ENCODE data around the gene KDM5B.
A peak's percentile ranks its signal among the peaks of the same experiment; 100 is the strongest.
"Not testable (repeated sequence)": the region's sequence is repeated elsewhere in the genome, so short reads cannot be mapped to it uniquely, and the experiment has no call there.

KDM5B gene

DNA sequence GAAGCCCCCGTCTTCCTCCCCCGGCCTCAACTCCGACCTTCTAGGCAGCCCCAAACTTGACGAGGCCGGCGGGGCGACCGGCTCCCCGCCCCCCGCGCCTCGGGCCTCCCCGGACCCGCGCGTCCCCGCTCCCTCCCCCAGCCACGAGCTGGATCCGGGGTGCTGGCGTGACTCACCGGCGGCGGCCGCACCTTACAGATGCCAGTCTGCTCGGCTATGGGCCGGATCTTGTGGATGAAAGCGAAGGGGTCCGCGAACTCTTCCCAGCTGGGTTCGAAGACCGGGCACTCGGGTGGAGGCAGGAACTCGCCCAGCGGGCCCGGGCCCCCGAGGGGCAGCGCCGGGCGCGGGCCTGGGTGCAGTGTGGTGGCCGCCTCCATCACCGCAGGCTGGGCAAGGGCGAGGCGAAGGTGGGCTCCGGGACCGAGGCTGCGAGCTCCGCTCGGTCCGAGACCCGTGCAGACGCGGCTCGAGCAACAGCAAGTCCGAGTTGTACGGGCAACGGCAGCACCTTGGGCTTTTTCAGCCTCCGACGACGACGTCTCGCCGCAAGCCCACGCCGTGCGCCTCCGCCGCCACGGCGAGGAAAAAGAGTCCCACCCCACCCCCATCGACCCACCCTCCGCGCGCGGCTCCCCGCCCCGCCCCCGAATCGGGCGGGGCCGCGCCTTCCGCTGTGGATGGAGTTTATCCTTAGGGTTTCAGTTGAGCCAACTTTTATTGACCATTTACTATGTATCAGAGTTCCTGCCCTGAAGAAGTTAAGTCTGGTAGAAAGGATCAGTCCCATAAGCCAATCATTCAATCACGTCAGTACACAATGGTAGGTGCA, at the start of gene KDM5B:
TSS of gene KDM5B (minus strand) at position 496 of the 832 bp plus-strand sequence. CDS start at position 380, 116 bp downstream.
- peak; percentile 87 for DNase-seq

DNA sequence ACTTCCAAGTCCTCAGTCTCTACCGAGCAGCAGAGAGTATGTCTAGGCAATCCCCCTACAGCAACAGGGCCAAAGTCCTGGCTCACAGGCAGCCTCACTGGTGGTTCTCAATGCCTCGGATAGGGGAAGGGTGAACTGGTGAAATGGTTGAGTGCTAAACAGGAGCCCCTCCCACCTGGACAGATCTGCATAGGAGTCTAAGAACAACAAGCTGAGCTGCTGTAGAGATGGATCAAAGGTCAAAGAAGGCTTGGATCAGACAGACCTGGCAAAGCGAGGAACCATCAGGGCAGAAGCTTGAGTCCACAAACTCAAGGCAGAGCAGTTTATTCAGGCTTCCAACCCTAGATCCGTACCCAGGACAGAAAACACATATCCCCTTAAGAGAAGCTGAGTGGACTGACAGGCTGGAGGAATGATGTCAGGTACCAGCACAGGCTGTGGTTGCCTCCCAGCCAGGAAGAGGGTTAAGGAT, 49.0 kb upstream of the KDM5B start:
- DNase-seq, result no peak

DNA sequence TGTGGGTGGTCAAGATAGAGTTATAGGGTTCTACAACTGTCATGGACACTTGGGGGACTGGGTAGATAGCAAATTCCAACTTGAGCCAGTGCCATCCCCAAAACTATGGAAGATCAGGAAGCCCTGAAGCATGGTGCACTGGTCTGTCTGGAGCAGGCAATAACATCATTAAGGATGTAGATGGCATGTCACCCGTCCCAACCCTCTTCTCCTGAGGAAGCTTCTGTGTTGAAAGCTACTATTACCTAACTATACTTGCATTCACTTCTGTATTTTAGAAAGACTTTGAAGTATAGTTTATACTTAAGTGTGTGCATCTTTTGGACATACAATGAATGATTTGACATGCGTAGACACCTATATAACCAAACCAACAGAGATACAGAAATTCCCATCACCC, 47.8 kb upstream of the KDM5B start:
- DNase-seq, result no peak

GRCh38 chr1:202854787-202855186, 46.6 kb upstream of the KDM5B start:
- DNase-seq, result no peak

GRCh38 chr1:202852163-202852904, 44.1 kb upstream of the KDM5B start:
- peak; percentile 34 for DNase-seq

GRCh38 chr1:202850593-202851362, 42.6 kb upstream of the KDM5B start:
- no peak for DNase-seq

DNA sequence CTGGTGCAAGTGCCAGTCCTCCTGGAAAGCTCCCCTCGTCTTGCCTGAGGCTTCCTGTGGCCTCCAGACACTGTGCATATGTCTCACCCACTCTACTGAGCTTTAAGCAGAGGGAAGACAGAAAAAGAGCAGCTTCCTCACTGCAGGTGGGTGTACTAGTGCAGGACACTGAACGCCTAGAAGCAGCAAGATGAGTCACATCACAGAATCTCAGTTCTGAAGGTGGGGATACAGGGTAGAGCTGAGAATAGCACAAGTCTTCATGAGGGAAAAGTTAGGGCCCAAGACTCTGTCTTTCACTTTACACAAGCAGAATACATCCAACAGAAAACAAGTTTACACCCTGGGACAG, 39.9 kb upstream of the KDM5B start:
- DNase-seq, result no peak

- DNase-seq, result no peak
These were observed 36.7 kb upstream of the KDM5B start for GRCh38 chr1:202844935-202845334.

- no peak for DNase-seq
These were observed 36.0 kb upstream of the KDM5B start for GRCh38 chr1:202844259-202844658.

DNA sequence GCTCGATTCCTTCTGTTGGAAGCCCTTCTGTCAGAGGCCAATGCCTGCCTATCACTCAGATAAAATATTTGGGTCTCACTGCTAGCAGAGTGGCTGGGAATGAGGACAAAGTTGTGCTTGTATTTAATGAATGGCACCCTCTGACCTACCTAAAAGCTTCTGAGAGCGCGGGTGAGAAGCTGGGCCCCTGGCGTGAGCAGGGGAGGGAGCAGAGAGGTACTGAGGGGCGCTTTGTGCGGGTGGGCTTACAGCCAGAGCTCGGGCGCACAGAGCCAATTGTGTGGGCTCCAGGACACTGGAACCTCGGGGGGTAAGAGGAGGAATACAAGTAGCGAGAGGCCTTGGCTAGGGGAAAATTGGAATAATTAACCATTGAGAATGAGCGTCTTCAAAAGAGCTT, 34.9 kb upstream of the KDM5B start:
- peak; percentile 60 for DNase-seq

DNA sequence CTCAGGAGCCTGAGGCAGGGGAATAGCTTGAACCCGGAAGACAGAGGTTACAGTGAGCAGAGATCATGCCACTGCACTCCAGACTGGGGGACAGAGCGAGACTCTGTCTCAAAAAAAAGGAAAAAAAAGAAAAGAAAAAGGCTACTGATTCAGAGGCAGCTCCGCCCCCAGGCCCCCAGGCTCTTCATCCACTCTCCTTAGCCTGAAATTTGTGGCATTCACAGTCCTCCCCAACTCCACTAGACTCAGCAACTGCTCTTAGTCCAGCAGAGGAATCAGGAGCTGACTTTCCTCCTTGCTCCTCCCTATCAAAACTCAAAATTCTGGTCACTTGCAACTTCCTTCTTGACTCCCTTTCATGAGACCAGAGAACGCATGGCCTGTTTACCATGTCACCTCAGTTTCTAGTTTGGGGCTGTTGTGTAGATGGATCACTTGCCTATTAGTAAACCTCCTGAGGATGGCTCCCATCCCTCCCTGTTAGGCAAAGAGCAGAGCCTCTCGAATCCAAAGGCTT, 29.6 kb upstream of the KDM5B start:
- no peak for DNase-seq

- no peak for DNase-seq
These were observed 28.6 kb upstream of the KDM5B start for GRCh38 chr1:202836623-202837403.

GRCh38 chr1:202835548-202836072, 27.4 kb upstream of the KDM5B start:
- DNase-seq, result no peak

DNA sequence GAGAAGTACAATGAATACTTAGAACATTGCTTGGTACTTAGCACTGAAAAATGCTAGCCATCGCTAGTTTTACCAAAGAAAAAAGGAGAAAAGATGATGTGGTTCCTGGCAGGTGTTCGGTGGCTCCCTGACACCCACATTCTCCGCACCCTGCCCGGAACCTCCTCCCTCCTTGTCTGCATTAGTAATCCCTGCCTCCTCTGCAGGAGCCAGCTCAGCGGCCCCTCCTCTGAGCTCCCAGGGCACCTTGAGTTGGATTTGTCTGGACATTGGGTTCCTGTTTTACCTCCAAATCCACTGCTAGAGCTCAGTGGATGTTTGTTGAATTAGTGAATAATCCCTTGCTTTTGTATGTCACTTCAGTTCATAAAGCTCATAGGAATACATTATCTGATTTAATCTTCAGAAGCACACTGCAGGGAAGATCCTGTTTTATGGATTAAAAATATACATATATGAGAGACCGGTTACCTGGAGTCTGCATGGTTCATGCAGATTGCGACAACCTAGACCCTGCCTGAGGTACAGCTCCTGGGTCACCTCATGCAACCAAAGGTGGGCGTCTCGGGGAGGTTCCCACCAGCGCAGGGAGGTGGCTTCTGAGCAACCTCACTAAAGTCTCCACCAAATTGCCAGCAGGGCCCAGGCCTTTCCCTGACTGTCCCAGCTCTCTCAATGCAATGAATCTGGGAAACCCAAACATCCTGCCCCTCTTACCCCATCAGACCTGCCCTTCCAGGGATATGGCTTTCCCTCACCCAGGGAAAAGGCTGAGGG, 26.7 kb upstream of the KDM5B start:
- DNase-seq, result no peak

DNA sequence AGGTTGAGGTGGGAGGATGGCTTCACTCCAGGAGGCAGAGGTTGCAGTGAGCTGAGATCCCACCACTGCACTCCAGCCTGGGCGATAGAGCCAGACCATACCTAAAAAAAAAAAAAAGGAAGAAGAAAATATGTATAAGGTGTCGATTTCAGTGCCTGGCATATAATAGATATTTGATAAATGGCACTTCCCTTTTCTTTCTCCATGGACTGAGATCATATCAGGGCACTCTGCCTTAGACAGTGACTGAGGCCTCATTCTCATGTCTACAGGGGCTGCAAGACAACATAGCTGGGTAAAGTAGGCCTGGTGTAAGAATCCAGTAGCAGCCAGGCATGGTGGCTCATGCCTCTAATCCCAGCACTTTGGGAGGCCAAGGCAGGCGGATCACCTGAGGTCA, 23.7 kb upstream of the KDM5B start:
- DNase-seq, result no peak

DNA sequence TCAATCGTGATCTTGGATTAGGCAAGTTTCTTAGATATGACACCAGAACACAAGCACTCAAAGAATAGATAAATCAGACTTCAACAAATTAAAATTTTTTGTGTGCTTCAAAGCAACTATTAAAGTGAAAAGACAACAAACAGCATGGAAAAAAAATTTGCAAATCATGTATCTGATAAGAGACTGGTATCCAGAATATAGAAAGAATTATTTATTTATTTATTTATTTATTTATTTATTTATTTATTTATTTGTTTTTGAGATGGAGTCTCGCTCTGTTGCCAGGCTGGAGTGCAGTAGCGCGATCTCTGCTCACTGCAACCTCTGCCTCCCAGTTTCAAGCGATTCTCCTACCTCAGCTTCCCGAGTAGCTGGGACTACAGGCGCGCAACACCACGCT, 21.0 kb upstream of the KDM5B start:
- DNase-seq, result not testable (repeated sequence)

DNA sequence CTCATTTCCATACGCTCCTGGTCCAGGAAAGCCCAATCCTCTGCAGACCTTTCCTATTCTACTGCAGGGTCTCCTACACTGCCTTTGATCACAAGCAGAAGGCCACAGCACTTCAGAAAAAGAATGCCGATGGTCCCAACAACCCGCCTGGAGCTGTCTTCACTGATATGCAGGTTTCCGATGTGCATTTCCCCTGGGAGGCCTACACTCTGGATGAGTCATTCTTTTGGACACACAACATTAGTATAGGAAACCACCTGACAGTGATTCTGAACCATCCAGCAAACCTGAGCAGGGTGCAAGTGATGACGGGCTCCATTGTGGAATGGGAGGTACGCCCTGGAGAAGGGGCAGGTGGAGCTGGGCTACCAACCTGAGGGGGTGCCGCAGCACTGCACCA, 17.5 kb upstream of the KDM5B start:
- no peak for DNase-seq

DNA sequence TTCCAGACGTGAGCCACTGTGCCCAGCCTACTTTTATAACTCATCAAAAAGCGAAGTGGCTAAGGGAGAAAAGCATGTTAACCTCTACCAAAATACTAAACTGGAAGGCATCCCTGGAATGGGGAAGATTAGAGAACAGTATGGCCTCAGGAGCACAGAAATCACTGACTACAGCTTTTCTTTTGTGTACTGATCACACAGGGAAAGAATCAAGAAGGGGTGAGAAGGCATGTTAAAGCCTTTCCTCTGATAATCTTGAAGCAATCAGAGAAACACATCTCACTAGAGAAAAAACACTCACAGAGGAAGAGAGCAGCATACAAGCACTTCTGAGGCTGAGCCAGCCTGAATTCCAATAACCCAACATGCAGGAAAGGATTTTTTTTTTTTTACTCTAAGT, 13.2 kb upstream of the KDM5B start:
- no peak for DNase-seq

GRCh38 chr1:202818819-202819218, 10.6 kb upstream of the KDM5B start:
- DNase-seq, result no peak

DNA sequence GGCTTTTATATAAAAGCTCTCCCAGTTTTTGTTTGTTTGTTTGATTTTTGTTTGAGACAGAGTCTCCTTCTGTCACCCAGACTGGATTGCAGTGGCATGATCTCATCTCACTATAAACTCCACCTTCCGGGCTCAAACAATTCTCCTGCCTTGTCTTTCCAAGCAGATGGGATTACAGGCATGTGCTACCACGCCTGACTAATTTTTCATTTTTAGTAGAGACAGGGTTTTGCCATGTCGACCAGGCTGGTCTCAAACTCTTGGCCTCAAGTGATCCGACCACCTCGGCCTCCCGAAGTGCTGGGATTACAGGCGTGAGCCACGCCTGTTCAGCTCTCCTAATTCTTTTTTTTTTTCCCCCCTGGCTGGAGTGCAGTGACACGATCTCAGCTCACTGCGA, 6.9 kb upstream of the KDM5B start:
- DNase-seq, result no peak

Measured in retina (tissue), 1 donor.